Measurements from ENCODE around the gene SPEM3. TPM values are rescaled to one million over a fixed set of nuclear protein-coding genes. Genes with fewer than 3 reads are reported as not detected.

Gene SPEM3
- total RNA-seq, 4 donors from 2014 or later = not detected

DNA sequence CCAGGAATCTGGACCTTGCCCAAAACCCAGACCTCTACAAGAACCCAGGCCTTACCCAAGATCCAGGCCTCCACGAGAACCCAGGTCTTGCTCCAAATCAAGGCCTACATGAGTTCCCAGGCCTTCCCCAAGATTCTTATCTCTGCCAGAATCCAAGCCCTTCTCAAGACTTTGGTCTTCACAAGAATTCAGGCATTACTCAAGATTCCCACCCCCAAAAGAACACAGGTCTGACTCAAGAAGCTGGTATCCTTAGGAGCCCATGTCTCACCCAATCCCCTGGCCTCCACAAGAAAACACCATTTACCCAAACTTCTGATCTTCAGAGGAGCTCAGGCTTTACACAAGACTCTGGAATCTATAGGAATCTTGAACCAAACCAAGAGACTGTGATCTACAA, 2.6 kb downstream of the SPEM3 start:
- no peaks in the 10 kb centered on the region for H3K36me3 ChIP-seq
- peaks cover 3 to 12% (median 8%) of the 10 kb centered on the region in 4 donors for H3K4me1 ChIP-seq
- WGBS, 2 donors (ENCODE audit: low coverage in 1 of 2) = 85 to 100% methylated on average over 1 of the region's 1 CpG
- H3K27ac ChIP-seq = no peak overlapping the region
- TF ChIP-seq POLR2A (IDR thresholded peaks at IDR 0.05) = no peak
- TF ChIP-seq, protein P1, sequence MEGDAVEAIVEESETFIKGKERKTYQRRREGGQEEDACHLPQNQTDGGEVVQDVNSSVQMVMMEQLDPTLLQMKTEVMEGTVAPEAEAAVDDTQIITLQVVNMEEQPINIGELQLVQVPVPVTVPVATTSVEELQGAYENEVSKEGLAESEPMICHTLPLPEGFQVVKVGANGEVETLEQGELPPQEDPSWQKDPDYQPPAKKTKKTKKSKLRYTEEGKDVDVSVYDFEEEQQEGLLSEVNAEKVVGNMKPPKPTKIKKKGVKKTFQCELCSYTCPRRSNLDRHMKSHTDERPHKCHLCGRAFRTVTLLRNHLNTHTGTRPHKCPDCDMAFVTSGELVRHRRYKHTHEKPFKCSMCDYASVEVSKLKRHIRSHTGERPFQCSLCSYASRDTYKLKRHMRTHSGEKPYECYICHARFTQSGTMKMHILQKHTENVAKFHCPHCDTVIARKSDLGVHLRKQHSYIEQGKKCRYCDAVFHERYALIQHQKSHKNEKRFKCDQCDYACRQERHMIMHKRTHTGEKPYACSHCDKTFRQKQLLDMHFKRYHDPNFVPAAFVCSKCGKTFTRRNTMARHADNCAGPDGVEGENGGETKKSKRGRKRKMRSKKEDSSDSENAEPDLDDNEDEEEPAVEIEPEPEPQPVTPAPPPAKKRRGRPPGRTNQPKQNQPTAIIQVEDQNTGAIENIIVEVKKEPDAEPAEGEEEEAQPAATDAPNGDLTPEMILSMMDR (IDR thresholded peaks at IDR 0.05) = no peak
- TF ChIP-seq EP300 (IDR thresholded peaks at IDR 0.05; ENCODE audit: low read depth) = no peak
- no peak for TF ChIP-seq POLR2AphosphoS5 (IDR thresholded peaks at IDR 0.05)
- H3K4me3 ChIP-seq = no peak overlapping the region
- in situ Hi-C loops (cut with MboI; ENCODE audit: low pct_ligation_motif_present in 1 of 4, low pct_unique_long_range_greater_than_20kb in 1 of 4, low sequenced_read_pairs in 3 of 4) = loop anchor here in 2 of 4 donors (10.0 kb wide), 2 partner anchors 66 to 76 kb away; partner anchors contain the start of genes KCTD11 (in 1 of the 2) and TMEM95 (in 1 of the 2)
- intact Hi-C loops (cut with DNase I; ENCODE audit: low total_unique reads) = no loop called here
- H3K27me3 ChIP-seq = no peaks in the 10 kb centered on the region
- H3K9me3 ChIP-seq = no peaks in the 10 kb centered on the region
- DNase-seq = no peak

DNA sequence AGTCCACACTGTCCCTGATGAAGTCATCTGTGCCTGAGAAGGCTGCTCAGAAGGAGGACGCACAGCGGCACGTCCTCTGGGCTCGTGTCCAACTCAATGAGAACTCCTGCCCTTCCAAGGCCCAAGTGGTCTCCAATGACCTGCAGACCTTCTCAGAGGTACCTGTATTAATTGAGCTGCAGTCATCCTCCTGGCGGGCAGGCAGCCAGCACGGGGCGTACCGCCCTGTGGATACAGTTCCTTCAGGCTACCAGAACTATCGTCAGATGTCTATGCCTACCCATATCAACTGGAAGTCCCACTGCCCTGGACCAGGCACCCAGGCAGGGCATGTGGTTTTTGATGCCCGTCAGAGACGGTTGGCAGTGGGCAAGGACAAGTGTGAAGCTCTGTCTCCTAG, 3.6 kb downstream of the SPEM3 start:
- Histone ChIP-seq H3K4me3 (no peak overlapping the region), H3K27ac (no peak overlapping the region), H3K27me3 (no peaks in the 10 kb centered on the region), H3K9me3 (no peaks in the 10 kb centered on the region), H3K4me1 (peaks cover 11 to 22% (median 19%) of the 10 kb centered on the region in 4 donors), H3K36me3 (no peaks in the 10 kb centered on the region)
- TF ChIP-seq POLR2A (IDR thresholded peaks at IDR 0.05) (no peak), POLR2AphosphoS5 (IDR thresholded peaks at IDR 0.05) (no peak), EP300 (IDR thresholded peaks at IDR 0.05; ENCODE audit: low read depth) (no peak)
- TF ChIP-seq, protein P1 (IDR thresholded peaks at IDR 0.05) = no peak
- intact Hi-C loops (cut with DNase I; ENCODE audit: low total_unique reads) = no loop called here
- 94% methylated on average over 11 of the region's 11 CpGs; no CpG with 5 or more reads in 1 of the 2 donors for WGBS, 2 donors (ENCODE audit: low coverage in 1 of 2)
- in situ Hi-C loops (cut with MboI; ENCODE audit: low pct_ligation_motif_present in 1 of 4, low pct_unique_long_range_greater_than_20kb in 1 of 4, low sequenced_read_pairs in 3 of 4) = loop anchor here in 2 of 4 donors (10.0 kb wide), 2 partner anchors 67 to 77 kb away; partner anchors contain the start of genes KCTD11 (in 1 of the 2) and TMEM95 (in 1 of the 2)
- no peak for DNase-seq

DNA sequence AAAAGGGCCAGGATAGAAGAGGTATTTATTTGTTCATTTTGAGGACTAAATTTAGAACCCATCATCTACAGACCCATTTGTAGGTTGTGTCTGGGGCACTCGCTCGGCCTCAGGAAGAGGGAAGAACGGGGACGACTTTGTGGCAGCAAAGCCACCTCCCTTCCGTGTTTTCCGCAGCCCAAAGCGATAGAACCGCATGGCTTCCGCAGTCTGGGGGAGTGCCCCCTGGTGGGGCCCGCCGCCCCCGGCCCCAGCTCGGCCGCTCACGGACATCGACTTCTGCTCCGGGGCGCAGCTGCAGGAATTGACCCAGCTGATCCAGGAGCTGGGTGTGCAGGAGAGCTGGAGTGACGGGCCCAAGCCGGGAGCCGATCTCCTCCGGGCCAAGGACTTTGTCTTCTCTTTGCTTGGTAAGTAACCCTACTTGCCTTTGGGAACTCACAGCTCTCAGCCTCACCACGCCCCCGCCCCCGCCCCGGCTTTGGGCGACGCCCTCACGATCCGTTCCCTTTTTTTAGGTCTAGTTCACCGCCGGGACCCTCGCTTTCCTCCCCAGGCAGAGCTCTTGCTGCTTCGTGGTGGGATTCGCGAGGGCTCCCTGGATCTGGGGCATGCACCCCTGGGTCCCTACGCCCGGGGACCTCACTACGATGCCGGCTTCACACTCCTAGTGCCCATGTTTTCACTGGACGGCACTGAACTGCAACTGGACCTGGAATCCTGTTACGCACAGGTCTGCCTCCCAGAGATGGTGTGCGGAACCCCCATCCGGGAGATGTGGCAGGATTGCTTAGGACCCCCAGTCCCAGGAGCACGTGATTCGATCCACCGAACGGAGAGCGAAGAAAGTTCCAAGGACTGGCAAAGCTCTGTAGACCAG, 7.3 kb downstream of the SPEM3 start:
- WGBS, 2 donors (ENCODE audit: low coverage in 1 of 2) = 7% methylated on average over 48 of the region's 49 CpGs; no CpG with 5 or more reads in 1 of the 2 donors
- peak; percentile 69 for DNase-seq
- Histone ChIP-seq H3K9me3 (no peaks in the 10 kb centered on the region), H3K36me3 (no peaks in the 10 kb centered on the region), H3K27ac (peak overlapping the region; percentile 82 to 90 (median 87)), H3K27me3 (peaks cover 32% of the 10 kb centered on the region), H3K4me3 (peak overlapping the region; percentile 33 to 79 (median 53)), H3K4me1 (peaks cover 26 to 51% (median 42%) of the 10 kb centered on the region in 4 donors)
- TF ChIP-seq EP300 (IDR thresholded peaks at IDR 0.05; ENCODE audit: low read depth) (no peak), POLR2AphosphoS5 (IDR thresholded peaks at IDR 0.05) (peak in 1 of 3 donors; percentile 14), POLR2A (IDR thresholded peaks at IDR 0.05) (peak; percentile 43)
- TF ChIP-seq, protein P1 (IDR thresholded peaks at IDR 0.05) = peak in 3 of 5 experiments; percentile 24 to 25 (median 24)
- in situ Hi-C loops (cut with MboI; ENCODE audit: low pct_ligation_motif_present in 1 of 4, low pct_unique_long_range_greater_than_20kb in 1 of 4, low sequenced_read_pairs in 3 of 4) (loop anchor here in 2 of 4 donors (10.0 kb wide), 2 partner anchors 71 to 81 kb away; partner anchors contain the start of genes KCTD11 (in 1 of the 2) and TMEM95 (in 1 of the 2)), intact Hi-C loops (cut with DNase I; ENCODE audit: low total_unique reads) (no loop called here)
